Keratinocyte (primary cell): ENCODE data around the gene TANC2. TPM values are rescaled to one million over a fixed set of nuclear protein-coding genes. Genes with fewer than 3 reads are reported as not detected.

Experiments
- DNase-seq: peaks from one replicate; pipeline ENCODE4 v3.0.0-alpha.2; 2011; ENCODE audit warnings: low read depth, missing footprints, low spot score
- FAIRE-seq: peaks from 2 replicates; lab custom pipeline; 2011; peaks lifted over from hg19 to GRCh38; lab: Jason Lieb, UNC
- H2AFZ ChIP-seq: 2 replicates; pipeline ENCODE4 v1.6.0; 2012; ENCODE audit warnings: low read length, control low read depth, inconsistent platforms; ENCODE audit not compliant: control insufficient read depth
- H3K27ac ChIP-seq: 2 replicates; pipeline ENCODE4 v1.5.1; 2011; ENCODE audit warnings: low read length; ENCODE audit not compliant: control insufficient read depth, insufficient read depth
- H3K27me3 ChIP-seq: 3 replicates; pipeline ENCODE4 v1.6.0; 2011; ENCODE audit warnings: low read length; ENCODE audit not compliant: control insufficient read depth, insufficient read depth; ENCODE audit errors: extremely low read depth
- H3K36me3 ChIP-seq, 2 experiments: 2 replicates in 1 of 2; 3 replicates in 1 of 2; pipeline ENCODE4 v1.5.1; 2011; ENCODE audit warnings: low read length in 2 of 2, mild to moderate bottlenecking in 1 of 2; ENCODE audit not compliant: control insufficient read depth in 2 of 2, insufficient read depth in 2 of 2; ENCODE audit errors: extremely low read depth in 1 of 2
- H3K4me1 ChIP-seq: 3 replicates; pipeline ENCODE4 v1.5.1; 2011; ENCODE audit warnings: low read length; ENCODE audit not compliant: control insufficient read depth, insufficient read depth; ENCODE audit errors: extremely low read depth
- H3K4me2 ChIP-seq: 3 replicates; pipeline ENCODE4 v1.6.0; 2011; ENCODE audit warnings: low read depth, low read length; ENCODE audit not compliant: control insufficient read depth, insufficient read depth; ENCODE audit errors: extremely low read depth
- H3K4me3 ChIP-seq, 3 experiments: fragments of 200-600 bp in 1 of 3; sonication (generic) in 1 of 3; 2 replicates in 2 of 3; 3 replicates in 1 of 3; pipeline ENCODE4 v1.5.1; 2011 to 2016; ENCODE audit warnings: low read length in 3 of 3, mild to moderate bottlenecking in 3 of 3, control low read depth in 2 of 3, inconsistent platforms in 1 of 3, low read depth in 1 of 3, mixed read lengths in 1 of 3, mixed run types in 1 of 3, moderate library complexity in 1 of 3; ENCODE audit not compliant: control insufficient read depth in 2 of 3, insufficient read depth in 2 of 3; ENCODE audit errors: extremely low read depth in 1 of 3
- H3K79me2 ChIP-seq: 2 replicates; pipeline ENCODE4 v1.6.0; 2012; ENCODE audit warnings: low read length; ENCODE audit not compliant: control insufficient read depth, insufficient read depth
- H3K9ac ChIP-seq: 3 replicates; pipeline ENCODE4 v1.6.0; 2011; ENCODE audit warnings: low read length; ENCODE audit not compliant: control insufficient read depth, insufficient read depth; ENCODE audit errors: extremely low read depth
- H3K9me1 ChIP-seq: 3 replicates; pipeline ENCODE4 v1.6.0; 2011; ENCODE audit warnings: low read length; ENCODE audit not compliant: control insufficient read depth, insufficient read depth; ENCODE audit errors: extremely low read depth
- H3K9me3 ChIP-seq: 2 replicates; pipeline ENCODE4 v1.5.1; 2012; ENCODE audit warnings: low read depth, low read length; ENCODE audit not compliant: control insufficient read depth
- H4K20me1 ChIP-seq: 3 replicates; pipeline ENCODE4 v1.6.0; 2011; ENCODE audit warnings: low read length; ENCODE audit not compliant: control insufficient read depth, insufficient read depth; ENCODE audit errors: extremely low read depth
- EZH2 ChIP-seq: IDR thresholded peaks from one replicate; pipeline ENCODE4 v1.6.1; 2012; ENCODE audit warnings: inconsistent platforms, mild to moderate bottlenecking, low read length, moderate library complexity
- dilution Hi-C: fragments of 300-500 bp; cut with MboI; formaldehyde crosslinking; loops from one replicate; pipeline ENCODE4 v1.7.0; 2020; ENCODE audit warnings: low sequenced_read_pairs; ENCODE audit not compliant: extremely low pct_ligation_motif_present
- polyA plus RNA-seq, 5 experiments: library from polyadenylated mRNA; depleted of rRNA in 3 of 5; stranded (reverse) in 3 of 5; stranded (forward) in 1 of 5; unstranded in 1 of 5; fragments of >200 nt; gene quantifications; 1 replicate in 1 of 5; 2 replicates in 3 of 5; 3 replicates in 1 of 5; pipeline versions ENCODE4 v1.2.1 to v1.2.3, GENCODE V29; 2011 to 2012; ENCODE audit warnings: missing spikeins in 2 of 5, low read depth in 1 of 5, low replicate concordance in 1 of 5
- TF ChIP-seq, protein P1 (sequence below), 3 experiments: IDR thresholded peaks in 1 of 3; conservative IDR thresholded peaks in 1 of 3; optimal IDR thresholded peaks in 1 of 3; 2 replicates in 2 of 3; 3 replicates in 1 of 3; pipeline versions ENCODE3 to v1.5.1; 2011; ENCODE audit warnings: low read length in 3 of 3, mild to moderate bottlenecking in 3 of 3, moderate library complexity in 2 of 3, control low read depth in 1 of 3, inconsistent platforms in 1 of 3; ENCODE audit not compliant: insufficient read depth in 2 of 3; ENCODE audit errors: extremely low read depth in 1 of 3

TANC2 gene
- polyA plus RNA-seq, 1 donor (not counting 4 experiments of a cell fraction or from before 2014, with no cell fraction given) = 22.4 TPM

- H3K27me3 ChIP-seq = no peaks in the 10 kb centered on the region
- no peaks in the 10 kb centered on the region for H3K9me3 ChIP-seq
- FAIRE-seq = no peak
- H3K4me3 ChIP-seq = no peak overlapping the region
- no peaks in the 10 kb centered on the region for H4K20me1 ChIP-seq
- H2AFZ ChIP-seq = no peak overlapping the region
- TF ChIP-seq, protein P1, sequence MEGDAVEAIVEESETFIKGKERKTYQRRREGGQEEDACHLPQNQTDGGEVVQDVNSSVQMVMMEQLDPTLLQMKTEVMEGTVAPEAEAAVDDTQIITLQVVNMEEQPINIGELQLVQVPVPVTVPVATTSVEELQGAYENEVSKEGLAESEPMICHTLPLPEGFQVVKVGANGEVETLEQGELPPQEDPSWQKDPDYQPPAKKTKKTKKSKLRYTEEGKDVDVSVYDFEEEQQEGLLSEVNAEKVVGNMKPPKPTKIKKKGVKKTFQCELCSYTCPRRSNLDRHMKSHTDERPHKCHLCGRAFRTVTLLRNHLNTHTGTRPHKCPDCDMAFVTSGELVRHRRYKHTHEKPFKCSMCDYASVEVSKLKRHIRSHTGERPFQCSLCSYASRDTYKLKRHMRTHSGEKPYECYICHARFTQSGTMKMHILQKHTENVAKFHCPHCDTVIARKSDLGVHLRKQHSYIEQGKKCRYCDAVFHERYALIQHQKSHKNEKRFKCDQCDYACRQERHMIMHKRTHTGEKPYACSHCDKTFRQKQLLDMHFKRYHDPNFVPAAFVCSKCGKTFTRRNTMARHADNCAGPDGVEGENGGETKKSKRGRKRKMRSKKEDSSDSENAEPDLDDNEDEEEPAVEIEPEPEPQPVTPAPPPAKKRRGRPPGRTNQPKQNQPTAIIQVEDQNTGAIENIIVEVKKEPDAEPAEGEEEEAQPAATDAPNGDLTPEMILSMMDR (optimal IDR thresholded peaks at IDR 0.05 in 1 of 3, IDR thresholded peaks at IDR 0.05 in 1 of 3, conservative IDR thresholded peaks at IDR 0.05 in 1 of 3; ENCODE audit: extremely low read depth in 1 of 3, insufficient read depth in 2 of 3, low read length in 3 of 3) = no peak
- H3K9ac ChIP-seq = no peak overlapping the region
- peaks cover 18% of the 10 kb centered on the region for H3K4me1 ChIP-seq
- no peaks in the 10 kb centered on the region for H3K9me1 ChIP-seq
- DNase-seq = no peak
- dilution Hi-C loops = no loop called here
- no peaks in the 10 kb centered on the region for H3K36me3 ChIP-seq
- no peak overlapping the region for H3K4me2 ChIP-seq
- H3K79me2 ChIP-seq = peaks cover 29% of the 10 kb centered on the region
- no peak overlapping the region for H3K27ac ChIP-seq
Measured at GRCh38 chr17:62964506-62964905, 1.5 kb upstream of the TANC2 start.

DNA sequence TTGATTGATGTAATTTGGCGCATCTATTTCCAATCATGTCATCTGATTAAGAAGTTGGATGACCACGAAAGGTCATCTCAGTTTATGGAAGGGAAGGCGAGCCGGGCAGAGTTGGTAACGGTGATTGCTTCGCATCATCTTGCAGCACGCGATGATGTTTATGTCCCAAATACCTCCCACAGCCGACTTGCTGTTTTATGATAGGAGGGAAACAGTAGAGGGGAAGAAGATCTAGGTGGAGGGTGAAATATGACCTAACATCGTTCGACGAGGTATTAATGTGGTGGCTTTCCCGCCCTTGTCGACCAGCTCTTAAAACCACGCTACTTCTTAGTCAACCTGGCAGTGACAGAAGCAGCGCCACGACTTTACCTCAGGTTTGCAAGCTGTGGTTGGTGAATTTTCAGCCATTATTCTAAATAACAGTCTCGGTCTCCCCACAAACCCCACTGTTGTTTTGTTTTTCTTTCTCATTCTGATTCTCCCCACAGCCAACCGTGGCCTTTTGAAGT is 805 bp upstream of the TANC2 start:
- Histone ChIP-seq H3K4me2 (peak overlapping the region; percentile 56), H2AFZ (peak overlapping the region; percentile 76), H3K36me3 (no peaks in the 10 kb centered on the region), H3K79me2 (peaks cover 36% of the 10 kb centered on the region), H3K9me1 (no peaks in the 10 kb centered on the region), H3K27ac (peak overlapping the region; percentile 57), H3K4me3 (no peak overlapping the region), H3K4me1 (peaks cover 18% of the 10 kb centered on the region), H3K27me3 (no peaks in the 10 kb centered on the region), H3K9me3 (no peaks in the 10 kb centered on the region), H4K20me1 (no peaks in the 10 kb centered on the region), H3K9ac (peak overlapping the region; percentile 87)
- TF ChIP-seq EZH2 = no peak
- TF ChIP-seq, protein P1 (optimal IDR thresholded peaks at IDR 0.05 in 1 of 3, IDR thresholded peaks at IDR 0.05 in 1 of 3, conservative IDR thresholded peaks at IDR 0.05 in 1 of 3; ENCODE audit: extremely low read depth in 1 of 3, insufficient read depth in 2 of 3, low read length in 3 of 3) = no peak
- DNase-seq (no peak), FAIRE-seq (no peak)
- dilution Hi-C loops = no loop called here
